Measurements from ENCODE around the gene COPS2.

GRCh38 chr15:49134683-49135341 is 20.6 kb downstream of the COPS2 start:
- TF ChIP-seq, protein P1, sequence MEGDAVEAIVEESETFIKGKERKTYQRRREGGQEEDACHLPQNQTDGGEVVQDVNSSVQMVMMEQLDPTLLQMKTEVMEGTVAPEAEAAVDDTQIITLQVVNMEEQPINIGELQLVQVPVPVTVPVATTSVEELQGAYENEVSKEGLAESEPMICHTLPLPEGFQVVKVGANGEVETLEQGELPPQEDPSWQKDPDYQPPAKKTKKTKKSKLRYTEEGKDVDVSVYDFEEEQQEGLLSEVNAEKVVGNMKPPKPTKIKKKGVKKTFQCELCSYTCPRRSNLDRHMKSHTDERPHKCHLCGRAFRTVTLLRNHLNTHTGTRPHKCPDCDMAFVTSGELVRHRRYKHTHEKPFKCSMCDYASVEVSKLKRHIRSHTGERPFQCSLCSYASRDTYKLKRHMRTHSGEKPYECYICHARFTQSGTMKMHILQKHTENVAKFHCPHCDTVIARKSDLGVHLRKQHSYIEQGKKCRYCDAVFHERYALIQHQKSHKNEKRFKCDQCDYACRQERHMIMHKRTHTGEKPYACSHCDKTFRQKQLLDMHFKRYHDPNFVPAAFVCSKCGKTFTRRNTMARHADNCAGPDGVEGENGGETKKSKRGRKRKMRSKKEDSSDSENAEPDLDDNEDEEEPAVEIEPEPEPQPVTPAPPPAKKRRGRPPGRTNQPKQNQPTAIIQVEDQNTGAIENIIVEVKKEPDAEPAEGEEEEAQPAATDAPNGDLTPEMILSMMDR (IDR thresholded peaks at IDR 0.05), result no peak
- no peak for TF ChIP-seq POLR2A (IDR thresholded peaks at IDR 0.05)

All from esophagus squamous epithelium (tissue), 4 donors.